ENCODE data around the gene CLEC2B.

Gene CLEC2B

GRCh38 chr12:9820281-9820930, 48.7 kb downstream of the CLEC2B start:
- Histone ChIP-seq H4K20me1 (ENCODE audit: insufficient read depth, low read length) (no peaks in the 10 kb centered on the region), H3K36me3 (ENCODE audit: insufficient read depth, low read length) (no peaks in the 10 kb centered on the region), H3K4me1 (ENCODE audit: insufficient read depth, low read length) (no peaks in the 10 kb centered on the region), H3K27me3 (ENCODE audit: insufficient read depth, low read length, poor library complexity) (peaks cover 5% of the 10 kb centered on the region), H3K9me3 (ENCODE audit: insufficient read depth, low read length, severe bottlenecking) (no peaks in the 10 kb centered on the region), H3K79me2 (ENCODE audit: insufficient read depth, low read length) (no peaks in the 10 kb centered on the region), H3K4me3 (ENCODE audit: low read depth in 1 of 2, low read length in 2 of 2) (no peak overlapping the region), H3K9ac (ENCODE audit: low read depth, low read length) (no peak overlapping the region), H3K4me2 (ENCODE audit: insufficient read depth, low read length) (no peak overlapping the region), H3K27ac (ENCODE audit: low read length) (no peak overlapping the region), H2AFZ (ENCODE audit: low read depth, low read length) (no peak overlapping the region)
- no peak for TF ChIP-seq EZH2 (IDR thresholded peaks at IDR 0.05; ENCODE audit: borderline replicate concordance, low read depth, low read length, severe bottlenecking)
- no peak for TF ChIP-seq CTCF (IDR thresholded peaks at IDR 0.05; ENCODE audit: borderline replicate concordance, extremely low read depth, low read length, poor library complexity, severe bottlenecking)
- DNase-seq (no peak), ATAC-seq (ENCODE audit: insufficient read depth, low read depth) (no peak)

GRCh38 chr12:9813821-9814798, 55.0 kb downstream of the CLEC2B start:
- Histone ChIP-seq H3K27me3 (ENCODE audit: insufficient read depth, low read length, poor library complexity) (peaks cover 16% of the 10 kb centered on the region), H3K27ac (ENCODE audit: low read length) (no peak overlapping the region), H3K4me1 (ENCODE audit: insufficient read depth, low read length) (peaks cover 23% of the 10 kb centered on the region), H3K9me3 (ENCODE audit: insufficient read depth, low read length, severe bottlenecking) (no peaks in the 10 kb centered on the region), H3K36me3 (ENCODE audit: insufficient read depth, low read length) (no peaks in the 10 kb centered on the region), H3K79me2 (ENCODE audit: insufficient read depth, low read length) (no peaks in the 10 kb centered on the region), H3K4me3 (ENCODE audit: low read depth in 1 of 2, low read length in 2 of 2) (peak overlapping the region in 1 of 2 experiments; percentile 58; a peak in 3 of 4 replicates), H4K20me1 (ENCODE audit: insufficient read depth, low read length) (no peaks in the 10 kb centered on the region), H3K9ac (ENCODE audit: low read depth, low read length) (peak overlapping the region; percentile 48), H3K4me2 (ENCODE audit: insufficient read depth, low read length) (peak overlapping the region; percentile 87), H2AFZ (ENCODE audit: low read depth, low read length) (peak overlapping the region; percentile 73)
- DNase-seq, result peak; percentile 91
- TF ChIP-seq CTCF (IDR thresholded peaks at IDR 0.05; ENCODE audit: borderline replicate concordance, extremely low read depth, low read length, poor library complexity, severe bottlenecking) (peak; percentile 99), EZH2 (IDR thresholded peaks at IDR 0.05; ENCODE audit: borderline replicate concordance, low read depth, low read length, severe bottlenecking) (no peak)
- ATAC-seq (ENCODE audit: insufficient read depth, low read depth), result peak; percentile 94

GRCh38 chr12:9811621-9812020, 57.5 kb downstream of the CLEC2B start:
- Histone ChIP-seq H3K27me3 (ENCODE audit: insufficient read depth, low read length, poor library complexity) (peaks cover 20% of the 10 kb centered on the region), H3K9ac (ENCODE audit: low read depth, low read length) (no peak overlapping the region), H3K4me2 (ENCODE audit: insufficient read depth, low read length) (no peak overlapping the region), H3K79me2 (ENCODE audit: insufficient read depth, low read length) (no peaks in the 10 kb centered on the region), H3K9me3 (ENCODE audit: insufficient read depth, low read length, severe bottlenecking) (no peaks in the 10 kb centered on the region), H3K36me3 (ENCODE audit: insufficient read depth, low read length) (no peaks in the 10 kb centered on the region), H2AFZ (ENCODE audit: low read depth, low read length) (no peak overlapping the region), H4K20me1 (ENCODE audit: insufficient read depth, low read length) (no peaks in the 10 kb centered on the region), H3K4me1 (ENCODE audit: insufficient read depth, low read length) (peaks cover 23% of the 10 kb centered on the region), H3K27ac (ENCODE audit: low read length) (no peak overlapping the region), H3K4me3 (ENCODE audit: low read depth in 1 of 2, low read length in 2 of 2) (no peak overlapping the region)
- no peak for DNase-seq
- TF ChIP-seq CTCF (IDR thresholded peaks at IDR 0.05; ENCODE audit: borderline replicate concordance, extremely low read depth, low read length, poor library complexity, severe bottlenecking) (no peak), EZH2 (IDR thresholded peaks at IDR 0.05; ENCODE audit: borderline replicate concordance, low read depth, low read length, severe bottlenecking) (no peak)
- no peak for ATAC-seq (ENCODE audit: insufficient read depth, low read depth)
